ENCODE measurements around the gene ICA1. TPM values are rescaled to one million over a fixed set of nuclear protein-coding genes. Genes with fewer than 3 reads are reported as not detected.
"Not testable (repeated sequence)": the region's sequence is repeated elsewhere in the genome, so short reads cannot be mapped to it uniquely, and the experiment has no call there.

ICA1 gene
- total and polyA plus RNA-seq, 2 experiments from 2014 or later = 22.2 to 60.7 TPM

DNA sequence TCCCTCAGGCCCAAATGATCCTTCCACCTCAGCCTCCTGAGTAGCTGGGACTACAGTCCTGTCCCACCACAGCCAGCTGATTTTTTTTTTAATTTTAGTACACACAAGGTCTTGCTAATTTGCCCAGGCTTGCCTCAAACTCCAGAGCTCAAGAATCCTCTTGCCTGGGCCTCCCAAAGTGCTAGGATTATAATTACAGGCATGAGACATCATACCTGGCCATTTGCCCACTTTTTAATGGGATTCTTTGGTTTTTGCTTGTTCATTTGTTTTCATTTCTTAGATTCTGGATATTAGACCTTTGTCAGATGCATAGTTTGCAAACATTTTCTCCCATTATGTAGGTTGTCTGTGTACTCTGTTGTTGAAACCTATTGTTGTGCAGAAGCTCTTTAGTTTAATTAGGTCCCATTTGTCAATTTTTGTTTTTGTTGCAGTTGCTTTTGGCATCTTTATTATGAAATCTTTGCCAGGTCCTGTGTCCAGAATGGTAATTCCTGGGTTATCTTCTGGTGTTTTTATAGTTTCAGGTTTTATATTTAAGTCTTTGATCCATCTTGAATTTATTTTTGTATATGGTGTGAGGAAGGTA is 198.2 kb downstream of the ICA1 start:
- TF ChIP-seq, protein P1, sequence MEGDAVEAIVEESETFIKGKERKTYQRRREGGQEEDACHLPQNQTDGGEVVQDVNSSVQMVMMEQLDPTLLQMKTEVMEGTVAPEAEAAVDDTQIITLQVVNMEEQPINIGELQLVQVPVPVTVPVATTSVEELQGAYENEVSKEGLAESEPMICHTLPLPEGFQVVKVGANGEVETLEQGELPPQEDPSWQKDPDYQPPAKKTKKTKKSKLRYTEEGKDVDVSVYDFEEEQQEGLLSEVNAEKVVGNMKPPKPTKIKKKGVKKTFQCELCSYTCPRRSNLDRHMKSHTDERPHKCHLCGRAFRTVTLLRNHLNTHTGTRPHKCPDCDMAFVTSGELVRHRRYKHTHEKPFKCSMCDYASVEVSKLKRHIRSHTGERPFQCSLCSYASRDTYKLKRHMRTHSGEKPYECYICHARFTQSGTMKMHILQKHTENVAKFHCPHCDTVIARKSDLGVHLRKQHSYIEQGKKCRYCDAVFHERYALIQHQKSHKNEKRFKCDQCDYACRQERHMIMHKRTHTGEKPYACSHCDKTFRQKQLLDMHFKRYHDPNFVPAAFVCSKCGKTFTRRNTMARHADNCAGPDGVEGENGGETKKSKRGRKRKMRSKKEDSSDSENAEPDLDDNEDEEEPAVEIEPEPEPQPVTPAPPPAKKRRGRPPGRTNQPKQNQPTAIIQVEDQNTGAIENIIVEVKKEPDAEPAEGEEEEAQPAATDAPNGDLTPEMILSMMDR (IDR thresholded peaks at IDR 0.05; ENCODE audit: low read depth, low read length) = no peak
- no peak for DNase-seq (ENCODE audit: low read depth in 1 of 2, low spot score in 1 of 2)
- no peaks in the 10 kb centered on the region for H3K36me3 ChIP-seq
- H3K4me3 ChIP-seq = no peak overlapping the region
- H3K9me3 ChIP-seq (ENCODE audit: low read depth) = no peaks in the 10 kb centered on the region
- no peak overlapping the region for H3K27ac ChIP-seq
- no peaks in the 10 kb centered on the region for H3K27me3 ChIP-seq
- no peaks in the 10 kb centered on the region for H3K4me1 ChIP-seq (ENCODE audit: low read depth)

DNA sequence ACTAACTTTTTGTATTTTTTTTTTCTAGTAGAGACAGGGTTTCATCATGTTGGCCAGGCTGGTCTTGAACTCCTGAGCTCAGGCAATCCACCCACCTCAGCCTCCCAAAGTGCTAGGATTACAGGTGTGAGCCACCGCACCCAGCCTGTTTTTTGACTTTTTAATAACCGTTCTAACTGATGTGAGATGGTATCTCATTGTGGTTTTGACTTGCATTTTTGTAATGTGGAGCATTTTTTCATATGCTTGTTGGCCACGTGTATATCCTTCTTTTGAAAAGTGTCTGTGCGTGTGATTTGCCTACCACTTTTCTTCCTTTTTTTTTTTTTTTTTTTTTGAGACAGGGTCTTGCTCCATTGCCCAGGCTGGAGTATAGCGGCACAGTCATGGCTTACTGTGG is 198.7 kb downstream of the ICA1 start:
- not testable (repeated sequence) for H3K27me3 ChIP-seq; H3K36me3 ChIP-seq; H3K27ac ChIP-seq; DNase-seq (ENCODE audit: low read depth in 1 of 2, low spot score in 1 of 2); H3K4me1 ChIP-seq (ENCODE audit: low read depth); H3K9me3 ChIP-seq (ENCODE audit: low read depth); H3K4me3 ChIP-seq

Other genes starting within 250 kb of the ICA1 start
- 0.95 and 2.2 TPM in 2 replicates for gene NXPH1, start 171.4 kb upstream of the ICA1 start, total RNA-seq
- 0.76 and 1.7 TPM in 2 replicates for gene NXPH1, start 171.4 kb upstream of the ICA1 start, polyA plus RNA-seq

All from cardiac muscle cell (in vitro differentiated cells and primary cell).